ENCODE data around the gene NCOR1.

The NCOR1 gene

DNA sequence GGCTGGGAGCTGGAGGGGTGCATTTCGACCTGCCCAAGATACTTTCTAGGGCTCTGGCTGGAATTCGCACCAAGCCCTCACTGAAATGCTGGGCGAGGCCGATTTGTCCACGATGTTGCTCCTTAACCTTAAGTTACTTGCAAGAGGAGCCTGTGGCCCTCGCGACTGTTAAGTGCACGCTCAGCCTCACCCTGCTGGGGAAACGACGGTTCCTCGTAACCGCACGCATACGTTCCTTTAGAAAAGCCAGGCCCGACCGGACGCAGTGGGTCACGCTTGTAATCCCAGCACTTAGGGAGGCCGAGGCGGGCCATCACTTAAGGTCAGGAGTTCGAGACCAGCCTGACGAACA is 607 bp upstream of the NCOR1 start:
- TF ChIP-seq EZH2phosphoT487 (conservative IDR thresholded peaks at IDR 0.05; ENCODE audit: low read length), result no peak
- TF ChIP-seq, protein P1, sequence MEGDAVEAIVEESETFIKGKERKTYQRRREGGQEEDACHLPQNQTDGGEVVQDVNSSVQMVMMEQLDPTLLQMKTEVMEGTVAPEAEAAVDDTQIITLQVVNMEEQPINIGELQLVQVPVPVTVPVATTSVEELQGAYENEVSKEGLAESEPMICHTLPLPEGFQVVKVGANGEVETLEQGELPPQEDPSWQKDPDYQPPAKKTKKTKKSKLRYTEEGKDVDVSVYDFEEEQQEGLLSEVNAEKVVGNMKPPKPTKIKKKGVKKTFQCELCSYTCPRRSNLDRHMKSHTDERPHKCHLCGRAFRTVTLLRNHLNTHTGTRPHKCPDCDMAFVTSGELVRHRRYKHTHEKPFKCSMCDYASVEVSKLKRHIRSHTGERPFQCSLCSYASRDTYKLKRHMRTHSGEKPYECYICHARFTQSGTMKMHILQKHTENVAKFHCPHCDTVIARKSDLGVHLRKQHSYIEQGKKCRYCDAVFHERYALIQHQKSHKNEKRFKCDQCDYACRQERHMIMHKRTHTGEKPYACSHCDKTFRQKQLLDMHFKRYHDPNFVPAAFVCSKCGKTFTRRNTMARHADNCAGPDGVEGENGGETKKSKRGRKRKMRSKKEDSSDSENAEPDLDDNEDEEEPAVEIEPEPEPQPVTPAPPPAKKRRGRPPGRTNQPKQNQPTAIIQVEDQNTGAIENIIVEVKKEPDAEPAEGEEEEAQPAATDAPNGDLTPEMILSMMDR (IDR thresholded peaks at IDR 0.05; ENCODE audit: insufficient read depth, low read length, poor library complexity, severe bottlenecking), result no peak
- H4K20me1 ChIP-seq (ENCODE audit: low read depth, low read length), result peaks cover 5% of the 10 kb centered on the region; the same call in 1 of the 2 replicates
- H3K9ac ChIP-seq (ENCODE audit: low read length), result peak overlapping the region; percentile 87
- H3K4me2 ChIP-seq (ENCODE audit: low read depth, low read length, poor library complexity, severe bottlenecking), result peak overlapping the region; percentile 76
- H3K9me2 ChIP-seq (replicated peaks; ENCODE audit: insufficient read depth, low read length), result no peaks in the 10 kb centered on the region
- H3K4me3 ChIP-seq (ENCODE audit: insufficient read depth, low read length, poor library complexity, severe bottlenecking), result peak overlapping the region; percentile 75
- H2AFZ ChIP-seq (ENCODE audit: low read depth, low read length, severe bottlenecking), result peak overlapping the region; percentile 77
- H3K9me3 ChIP-seq (ENCODE audit: insufficient read depth, low read length), result no peaks in the 10 kb centered on the region
- H3F3A ChIP-seq (ENCODE audit: insufficient read depth), result peaks cover 24% of the 10 kb centered on the region; the same call in 1 of the 2 replicates
- H3K36me3 ChIP-seq (ENCODE audit: low read length), result no peaks in the 10 kb centered on the region
- no peaks in the 10 kb centered on the region for H3K27me3 ChIP-seq (ENCODE audit: low read length)
- peak overlapping the region; percentile 78 for H3K27ac ChIP-seq (ENCODE audit: low read depth, low read length)
- peaks cover 89% of the 10 kb centered on the region for H3K79me2 ChIP-seq (ENCODE audit: insufficient read depth, low read length)

DNA sequence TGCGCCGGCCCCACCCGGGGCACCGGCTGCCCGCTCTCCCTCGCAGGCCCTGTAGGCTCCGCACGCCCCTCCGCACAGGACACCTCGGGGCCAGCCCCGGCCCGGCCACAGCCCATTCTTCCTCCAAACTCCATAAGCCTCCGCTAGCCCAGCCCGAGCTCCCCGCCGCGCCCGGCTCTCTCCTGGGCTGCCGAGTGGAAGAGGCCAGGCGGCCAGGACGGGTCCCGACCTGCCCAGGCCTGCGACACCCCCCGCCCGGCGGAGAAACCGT is 397 bp downstream of the NCOR1 start:
- H3K9ac ChIP-seq (ENCODE audit: low read length), result peak overlapping the region; percentile 87

DNA sequence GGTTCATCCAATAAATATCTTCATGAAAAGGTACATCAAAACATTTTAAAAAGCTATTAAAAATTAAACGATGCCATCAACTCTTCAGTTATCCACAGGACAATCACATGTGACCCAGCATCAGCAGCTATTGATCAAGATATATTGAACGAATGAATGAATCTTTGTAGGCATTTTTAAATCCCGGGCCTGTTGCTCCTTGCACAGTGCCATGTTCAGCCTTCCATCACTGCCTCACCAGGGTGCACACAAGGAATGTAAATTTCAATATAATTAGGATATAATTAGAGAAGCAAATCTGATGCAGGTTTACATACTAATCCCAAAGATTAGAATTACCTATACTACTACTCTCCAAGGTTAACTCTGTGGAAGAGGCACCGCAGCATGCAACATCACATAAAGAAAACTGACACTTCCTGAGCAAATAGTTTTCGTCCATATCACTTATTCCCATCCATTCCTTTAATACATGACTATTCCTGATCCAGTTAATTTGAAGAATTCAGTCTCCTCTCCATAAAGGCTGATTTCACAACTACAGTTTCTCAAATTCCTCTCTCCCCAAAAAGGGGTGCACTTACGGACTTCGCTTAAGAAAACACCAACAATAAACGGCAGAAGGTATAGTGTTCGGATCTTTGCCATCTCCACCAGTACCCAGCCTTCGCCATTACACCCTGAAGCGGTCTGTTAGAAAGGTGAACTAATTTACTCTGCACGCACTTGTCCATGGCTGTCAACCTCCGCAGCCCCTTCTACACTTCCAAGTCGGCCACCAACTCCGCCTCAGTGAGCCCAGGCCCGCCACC is 938 bp downstream of the NCOR1 start:
- Histone ChIP-seq H3K27ac (ENCODE audit: low read depth, low read length) (peak overlapping the region; percentile 78), H3K9me3 (ENCODE audit: insufficient read depth, low read length) (no peaks in the 10 kb centered on the region), H3K4me3 (ENCODE audit: insufficient read depth, low read length, poor library complexity, severe bottlenecking) (peak overlapping the region; percentile 75), H3K9me2 (replicated peaks; ENCODE audit: insufficient read depth, low read length) (no peaks in the 10 kb centered on the region), H3K4me2 (ENCODE audit: low read depth, low read length, poor library complexity, severe bottlenecking) (peak overlapping the region; percentile 76), H3K27me3 (ENCODE audit: low read length) (no peaks in the 10 kb centered on the region), H3K79me2 (ENCODE audit: insufficient read depth, low read length) (peaks cover 92% of the 10 kb centered on the region), H3F3A (ENCODE audit: insufficient read depth) (peaks cover 24% of the 10 kb centered on the region; the same call in 1 of the 2 replicates), H2AFZ (ENCODE audit: low read depth, low read length, severe bottlenecking) (peak overlapping the region; percentile 77), H3K36me3 (ENCODE audit: low read length) (no peaks in the 10 kb centered on the region), H4K20me1 (ENCODE audit: low read depth, low read length) (peaks cover 5% of the 10 kb centered on the region; the same call in 1 of the 2 replicates), H3K9ac (ENCODE audit: low read length) (peak overlapping the region; percentile 87)
- TF ChIP-seq, protein P1 (IDR thresholded peaks at IDR 0.05; ENCODE audit: insufficient read depth, low read length, poor library complexity, severe bottlenecking), result no peak
- TF ChIP-seq EZH2phosphoT487 (conservative IDR thresholded peaks at IDR 0.05; ENCODE audit: low read length), result no peak

More for the DNA sequence above, 397 bp downstream of the NCOR1 start:
- Histone ChIP-seq H3F3A (ENCODE audit: insufficient read depth) (peaks cover 24% of the 10 kb centered on the region; the same call in 1 of the 2 replicates), H2AFZ (ENCODE audit: low read depth, low read length, severe bottlenecking) (peak overlapping the region; percentile 77), H3K9me2 (replicated peaks; ENCODE audit: insufficient read depth, low read length) (no peaks in the 10 kb centered on the region), H3K4me3 (ENCODE audit: insufficient read depth, low read length, poor library complexity, severe bottlenecking) (peak overlapping the region; percentile 75), H3K27ac (ENCODE audit: low read depth, low read length) (peak overlapping the region; percentile 78), H3K9me3 (ENCODE audit: insufficient read depth, low read length) (no peaks in the 10 kb centered on the region), H3K36me3 (ENCODE audit: low read length) (no peaks in the 10 kb centered on the region), H3K79me2 (ENCODE audit: insufficient read depth, low read length) (peaks cover 92% of the 10 kb centered on the region), H3K27me3 (ENCODE audit: low read length) (no peaks in the 10 kb centered on the region), H4K20me1 (ENCODE audit: low read depth, low read length) (peaks cover 5% of the 10 kb centered on the region; the same call in 1 of the 2 replicates), H3K4me2 (ENCODE audit: low read depth, low read length, poor library complexity, severe bottlenecking) (peak overlapping the region; percentile 76)
- TF ChIP-seq, protein P1 (IDR thresholded peaks at IDR 0.05; ENCODE audit: insufficient read depth, low read length, poor library complexity, severe bottlenecking), result no peak
